ENCODE results near the gene RAPGEF5.

The RAPGEF5 gene

DNA sequence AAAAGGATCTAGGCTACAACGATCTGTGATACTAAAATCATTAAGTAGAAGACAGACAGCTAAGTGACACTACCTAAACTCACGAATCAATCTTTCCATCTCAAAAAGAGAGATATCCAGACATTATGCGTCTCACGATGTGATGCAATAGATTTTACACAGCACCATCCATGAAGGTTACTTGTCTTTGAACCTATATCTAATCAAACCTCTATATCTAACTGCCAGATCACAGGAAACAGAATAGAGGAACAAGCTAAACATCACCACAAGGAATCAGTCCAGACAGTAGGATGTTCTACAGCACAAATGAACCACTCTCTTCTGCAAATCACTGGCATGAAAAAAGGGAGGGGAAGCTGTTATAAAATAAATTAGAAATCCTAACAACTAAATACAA lies 4.1 kb downstream of the RAPGEF5 start:
- H3K27ac ChIP-seq = no peak overlapping the region
- no peak overlapping the region for H3K4me2 ChIP-seq (ENCODE audit: low read length)
- H3K36me3 ChIP-seq (ENCODE audit: control insufficient read depth, insufficient read depth, low read length) = no peaks in the 10 kb centered on the region
- no peaks in the 10 kb centered on the region for H3K79me2 ChIP-seq
- H3K4me3 ChIP-seq (ENCODE audit: low read depth, low read length) = no peak overlapping the region
- H2AFZ ChIP-seq = no peak overlapping the region
- no peaks in the 10 kb centered on the region for H3K27me3 ChIP-seq (ENCODE audit: control insufficient read depth, insufficient read depth, low read length)
- TF ChIP-seq, protein P1, sequence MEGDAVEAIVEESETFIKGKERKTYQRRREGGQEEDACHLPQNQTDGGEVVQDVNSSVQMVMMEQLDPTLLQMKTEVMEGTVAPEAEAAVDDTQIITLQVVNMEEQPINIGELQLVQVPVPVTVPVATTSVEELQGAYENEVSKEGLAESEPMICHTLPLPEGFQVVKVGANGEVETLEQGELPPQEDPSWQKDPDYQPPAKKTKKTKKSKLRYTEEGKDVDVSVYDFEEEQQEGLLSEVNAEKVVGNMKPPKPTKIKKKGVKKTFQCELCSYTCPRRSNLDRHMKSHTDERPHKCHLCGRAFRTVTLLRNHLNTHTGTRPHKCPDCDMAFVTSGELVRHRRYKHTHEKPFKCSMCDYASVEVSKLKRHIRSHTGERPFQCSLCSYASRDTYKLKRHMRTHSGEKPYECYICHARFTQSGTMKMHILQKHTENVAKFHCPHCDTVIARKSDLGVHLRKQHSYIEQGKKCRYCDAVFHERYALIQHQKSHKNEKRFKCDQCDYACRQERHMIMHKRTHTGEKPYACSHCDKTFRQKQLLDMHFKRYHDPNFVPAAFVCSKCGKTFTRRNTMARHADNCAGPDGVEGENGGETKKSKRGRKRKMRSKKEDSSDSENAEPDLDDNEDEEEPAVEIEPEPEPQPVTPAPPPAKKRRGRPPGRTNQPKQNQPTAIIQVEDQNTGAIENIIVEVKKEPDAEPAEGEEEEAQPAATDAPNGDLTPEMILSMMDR (IDR thresholded peaks at IDR 0.05) = no peak
- peaks cover 11% of the 10 kb centered on the region for H3K4me1 ChIP-seq
- H3K9ac ChIP-seq = no peak overlapping the region
- no peaks in the 10 kb centered on the region for H3K9me3 ChIP-seq (ENCODE audit: control insufficient read depth, low read length)

DNA sequence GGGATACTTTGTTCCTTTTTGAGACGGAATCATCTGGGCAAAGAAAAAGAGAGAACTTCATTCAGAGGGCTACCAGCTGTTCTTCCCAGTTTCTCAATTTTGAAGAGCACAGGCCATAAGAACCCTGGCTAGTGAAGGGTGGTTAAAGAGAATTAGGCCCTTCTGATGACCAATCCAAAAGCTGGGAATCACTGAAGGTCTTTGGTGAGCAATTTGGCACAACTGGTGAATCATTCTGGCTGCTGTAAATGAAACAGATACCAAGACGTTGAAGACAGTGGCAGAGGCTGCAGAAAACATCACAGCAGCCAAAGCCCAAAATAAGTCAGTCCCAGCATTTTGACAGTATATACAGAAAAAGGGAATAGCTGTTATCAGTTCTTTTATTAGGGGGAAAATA lies 5.1 kb downstream of the RAPGEF5 start:
- H3K4me1 ChIP-seq = peaks cover 11% of the 10 kb centered on the region
- TF ChIP-seq, protein P1 (IDR thresholded peaks at IDR 0.05) = no peak
- H3K36me3 ChIP-seq (ENCODE audit: control insufficient read depth, insufficient read depth, low read length) = no peaks in the 10 kb centered on the region
- no peak overlapping the region for H3K4me2 ChIP-seq (ENCODE audit: low read length)
- H3K27ac ChIP-seq = no peak overlapping the region
- no peaks in the 10 kb centered on the region for H3K9me3 ChIP-seq (ENCODE audit: control insufficient read depth, low read length)
- no peaks in the 10 kb centered on the region for H3K79me2 ChIP-seq
- H3K27me3 ChIP-seq (ENCODE audit: control insufficient read depth, insufficient read depth, low read length) = no peaks in the 10 kb centered on the region
- H3K4me3 ChIP-seq (ENCODE audit: low read depth, low read length) = no peak overlapping the region
- no peak overlapping the region for H3K9ac ChIP-seq
- H2AFZ ChIP-seq = no peak overlapping the region

DNA sequence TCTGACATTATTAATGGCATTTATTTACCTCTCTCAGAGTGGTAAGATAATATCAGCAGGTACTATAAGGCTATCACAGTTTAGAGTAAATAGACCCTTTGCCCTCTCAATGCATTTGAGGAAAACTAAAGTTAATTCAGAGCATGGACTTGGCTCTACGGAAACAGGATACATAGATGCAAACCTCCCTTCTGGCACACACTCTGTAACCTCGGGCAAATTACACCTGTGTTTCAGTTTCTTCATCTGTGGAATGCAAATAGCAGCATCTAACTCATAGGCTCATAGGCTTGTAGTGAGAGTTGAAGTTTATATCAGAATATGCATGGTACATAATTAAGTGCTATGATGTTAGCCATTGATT lies 5.6 kb downstream of the RAPGEF5 start:
- H3K9ac ChIP-seq = no peak overlapping the region

DNA sequence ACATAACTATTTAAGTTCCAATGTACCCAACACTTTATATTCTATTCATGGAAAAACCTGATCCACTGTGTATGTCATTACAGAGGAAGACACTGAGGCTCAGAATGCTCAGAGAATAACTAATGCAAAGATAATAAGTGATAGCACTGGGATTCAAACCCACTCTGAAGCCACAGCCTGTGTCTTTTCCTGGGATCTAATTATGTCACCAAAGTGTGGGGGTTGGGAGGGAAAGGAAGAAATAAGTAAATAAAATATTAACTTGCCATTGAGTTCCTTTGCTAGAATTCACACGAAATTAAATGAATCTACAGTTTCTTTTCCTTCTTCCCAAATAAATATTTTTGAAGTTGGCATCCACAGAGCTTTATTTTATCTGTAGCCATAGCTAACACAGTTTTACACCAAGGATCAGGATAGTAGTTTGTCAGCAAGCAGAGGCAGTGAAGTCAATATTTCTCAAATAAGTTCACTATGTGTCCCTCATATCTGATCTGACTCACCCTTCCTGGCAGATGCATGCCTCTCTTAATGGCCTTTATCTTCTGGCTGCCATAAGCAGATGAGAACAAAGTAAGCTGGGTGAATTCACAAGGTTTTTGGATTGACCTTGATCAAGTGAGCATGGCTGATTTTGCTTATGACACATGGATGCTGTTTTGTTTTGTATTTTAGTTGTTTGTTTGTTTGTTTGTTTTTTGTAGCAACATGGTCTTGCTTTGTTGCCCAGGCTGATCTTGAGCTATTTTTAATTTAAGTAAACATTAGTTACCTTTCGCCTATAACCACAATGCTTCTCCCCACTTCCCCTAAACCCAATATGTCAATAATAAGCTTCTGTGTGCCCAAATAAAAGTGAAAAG lies 6.3 kb downstream of the RAPGEF5 start:
- H3K9me3 ChIP-seq (ENCODE audit: control insufficient read depth, low read length) = no peaks in the 10 kb centered on the region
- H3K36me3 ChIP-seq (ENCODE audit: control insufficient read depth, insufficient read depth, low read length) = no peaks in the 10 kb centered on the region
- H3K4me2 ChIP-seq (ENCODE audit: low read length) = peak overlapping the region; percentile 30
- no peak overlapping the region for H3K27ac ChIP-seq
- H3K4me1 ChIP-seq = peaks cover 9% of the 10 kb centered on the region
- no peak overlapping the region for H3K9ac ChIP-seq
- TF ChIP-seq, protein P1 (IDR thresholded peaks at IDR 0.05) = no peak
- H3K79me2 ChIP-seq = no peaks in the 10 kb centered on the region
- no peaks in the 10 kb centered on the region for H3K27me3 ChIP-seq (ENCODE audit: control insufficient read depth, insufficient read depth, low read length)
- H2AFZ ChIP-seq = no peak overlapping the region
- H3K4me3 ChIP-seq (ENCODE audit: low read depth, low read length) = no peak overlapping the region

More for the DNA sequence above, 5.6 kb downstream of the RAPGEF5 start:
- H3K9me3 ChIP-seq (ENCODE audit: control insufficient read depth, low read length) = no peaks in the 10 kb centered on the region
- TF ChIP-seq, protein P1 (IDR thresholded peaks at IDR 0.05) = no peak
- no peak overlapping the region for H3K27ac ChIP-seq
- no peaks in the 10 kb centered on the region for H3K27me3 ChIP-seq (ENCODE audit: control insufficient read depth, insufficient read depth, low read length)
- H3K79me2 ChIP-seq = no peaks in the 10 kb centered on the region
- H3K36me3 ChIP-seq (ENCODE audit: control insufficient read depth, insufficient read depth, low read length) = no peaks in the 10 kb centered on the region
- H2AFZ ChIP-seq = no peak overlapping the region
- no peak overlapping the region for H3K4me3 ChIP-seq (ENCODE audit: low read depth, low read length)
- H3K4me1 ChIP-seq = peaks cover 13% of the 10 kb centered on the region
- peak overlapping the region; percentile 30 for H3K4me2 ChIP-seq (ENCODE audit: low read length)

DNA sequence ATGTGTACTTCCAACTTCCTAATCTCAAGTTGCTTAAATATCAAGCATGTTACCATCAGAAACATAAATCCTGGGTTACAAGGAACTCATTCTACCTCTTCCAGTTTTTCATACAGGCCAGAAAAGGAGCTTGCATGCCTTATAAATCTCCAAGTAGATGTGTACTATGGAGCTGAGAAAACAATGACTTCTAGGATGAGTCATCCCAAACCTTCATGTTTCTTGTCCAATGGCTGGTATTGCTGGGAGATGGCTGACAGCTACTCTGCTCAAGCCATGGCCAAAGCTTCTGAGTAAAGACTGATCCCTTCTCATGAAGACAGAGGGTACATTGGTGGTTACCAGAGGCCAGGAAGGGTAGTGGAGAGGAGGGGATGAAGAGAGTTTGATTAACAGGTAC lies 8.6 kb downstream of the RAPGEF5 start:
- Histone ChIP-seq H3K9ac (no peak overlapping the region), H2AFZ (no peak overlapping the region), H3K36me3 (ENCODE audit: control insufficient read depth, insufficient read depth, low read length) (no peaks in the 10 kb centered on the region), H3K4me2 (ENCODE audit: low read length) (no peak overlapping the region), H3K4me3 (ENCODE audit: low read depth, low read length) (no peak overlapping the region), H3K79me2 (peaks cover 3% of the 10 kb centered on the region), H3K27me3 (ENCODE audit: control insufficient read depth, insufficient read depth, low read length) (no peaks in the 10 kb centered on the region), H3K27ac (no peak overlapping the region), H3K4me1 (peaks cover 8% of the 10 kb centered on the region), H3K9me3 (ENCODE audit: control insufficient read depth, low read length) (no peaks in the 10 kb centered on the region)
- TF ChIP-seq, protein P1 (IDR thresholded peaks at IDR 0.05) = no peak

Data from parathyroid adenoma (tissue), 2 donors.